H1 (cell line): ENCODE measurements around the gene RPTOR.

ENCODE experiments used
- CEBPB ChIP-seq: IDR thresholded peaks from 2 replicates; pipeline ENCODE4 v1.6.1; 2012; ENCODE audit warnings: low read depth, low read length
- EP300 ChIP-seq, 2 experiments: IDR thresholded peaks; 1 replicate in 1 of 2; 2 replicates in 1 of 2; pipeline ENCODE4 v1.6.1; 2011 to 2012; ENCODE audit warnings: low read depth in 2 of 2, low read length in 2 of 2, mild to moderate bottlenecking in 2 of 2, borderline replicate concordance in 1 of 2, inconsistent platforms in 1 of 2, moderate library complexity in 1 of 2
- EZH2 ChIP-seq: fragments of 200-600 bp; sonication (generic); IDR thresholded peaks from 2 replicates; pipeline ENCODE4 v1.7.1; 2012; ENCODE audit warnings: low read depth, mild to moderate bottlenecking, moderate library complexity, low read length, inconsistent platforms; ENCODE audit not compliant: severe bottlenecking
- GTF2F1 ChIP-seq: IDR thresholded peaks from 2 replicates; pipeline ENCODE4 v1.6.1; 2012; ENCODE audit warnings: low read depth, low read length, improper control_type of control experiment, borderline replicate concordance
- POLR2A ChIP-seq, 2 experiments: IDR thresholded peaks; 1 replicate in 1 of 2; 2 replicates in 1 of 2; pipeline ENCODE4 v1.6.1; 2011; ENCODE audit warnings: low read depth in 2 of 2, low read length in 2 of 2, mild to moderate bottlenecking in 2 of 2; ENCODE audit errors: control extremely low read depth in 1 of 2
- POLR2AphosphoS5 ChIP-seq: IDR thresholded peaks from 2 replicates; pipeline ENCODE4 v1.6.1; 2011; ENCODE audit warnings: low read depth, low read length
- RFX5 ChIP-seq: IDR thresholded peaks from 2 replicates; pipeline ENCODE4 v1.6.1; 2011; ENCODE audit warnings: low read depth, low read length, improper control_type of control experiment, borderline replicate concordance
- SIRT6 ChIP-seq: IDR thresholded peaks from one replicate; pipeline ENCODE4 v1.7.1; 2012; ENCODE audit warnings: low read length, inconsistent platforms
- TAF1 ChIP-seq: IDR thresholded peaks from 2 replicates; pipeline ENCODE4 v1.6.1; 2011; ENCODE audit warnings: mild to moderate bottlenecking, low read depth, low read length
- TCF12 ChIP-seq: IDR thresholded peaks from 2 replicates; pipeline ENCODE4 v1.6.1; 2011; ENCODE audit warnings: low read depth, mild to moderate bottlenecking, low read length
- TF ChIP-seq, protein P1 (sequence below), 3 experiments: IDR thresholded peaks; 1 replicate in 2 of 3; 2 replicates in 1 of 3; pipeline versions ENCODE4 v1.5.1 to v1.6.1; 2011; ENCODE audit warnings: low read length in 3 of 3, mild to moderate bottlenecking in 3 of 3, inconsistent platforms in 2 of 3, low read depth in 1 of 3, moderate library complexity in 1 of 3; ENCODE audit not compliant: insufficient read depth in 1 of 3; ENCODE audit errors: control extremely low read depth in 1 of 3

GRCh38 chr17:80792373-80792781 lies 247.7 kb downstream of the RPTOR start:
- TF ChIP-seq, protein P1, sequence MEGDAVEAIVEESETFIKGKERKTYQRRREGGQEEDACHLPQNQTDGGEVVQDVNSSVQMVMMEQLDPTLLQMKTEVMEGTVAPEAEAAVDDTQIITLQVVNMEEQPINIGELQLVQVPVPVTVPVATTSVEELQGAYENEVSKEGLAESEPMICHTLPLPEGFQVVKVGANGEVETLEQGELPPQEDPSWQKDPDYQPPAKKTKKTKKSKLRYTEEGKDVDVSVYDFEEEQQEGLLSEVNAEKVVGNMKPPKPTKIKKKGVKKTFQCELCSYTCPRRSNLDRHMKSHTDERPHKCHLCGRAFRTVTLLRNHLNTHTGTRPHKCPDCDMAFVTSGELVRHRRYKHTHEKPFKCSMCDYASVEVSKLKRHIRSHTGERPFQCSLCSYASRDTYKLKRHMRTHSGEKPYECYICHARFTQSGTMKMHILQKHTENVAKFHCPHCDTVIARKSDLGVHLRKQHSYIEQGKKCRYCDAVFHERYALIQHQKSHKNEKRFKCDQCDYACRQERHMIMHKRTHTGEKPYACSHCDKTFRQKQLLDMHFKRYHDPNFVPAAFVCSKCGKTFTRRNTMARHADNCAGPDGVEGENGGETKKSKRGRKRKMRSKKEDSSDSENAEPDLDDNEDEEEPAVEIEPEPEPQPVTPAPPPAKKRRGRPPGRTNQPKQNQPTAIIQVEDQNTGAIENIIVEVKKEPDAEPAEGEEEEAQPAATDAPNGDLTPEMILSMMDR (IDR thresholded peaks at IDR 0.05; ENCODE audit: control extremely low read depth in 1 of 3, insufficient read depth in 1 of 3, low read depth in 1 of 3, low read length in 3 of 3): no peak
- no peak for TF ChIP-seq CEBPB
- no peak for TF ChIP-seq POLR2A (IDR thresholded peaks at IDR 0.05; ENCODE audit: control extremely low read depth in 1 of 2, low read depth in 2 of 2, low read length in 2 of 2)
- no peak for TF ChIP-seq EZH2
- no peak for TF ChIP-seq TAF1
- TF ChIP-seq EP300 (IDR thresholded peaks at IDR 0.05; ENCODE audit: borderline replicate concordance in 1 of 2, low read depth in 2 of 2, low read length in 2 of 2): no peak
- TF ChIP-seq TCF12: no peak
- TF ChIP-seq GTF2F1: no peak
- TF ChIP-seq POLR2AphosphoS5: no peak
- TF ChIP-seq SIRT6: no peak
- no peak for TF ChIP-seq RFX5
